Neural cell (in vitro differentiated cells): ENCODE data around the gene SLC44A1. TPM values are rescaled to one million over a fixed set of nuclear protein-coding genes. Genes with fewer than 3 reads are reported as not detected.

ENCODE experiments used
- H2AFZ ChIP-seq: fragments of 200-600, 300-800 bp; sonication (generic), shearing (Covaris generic); 2 replicates; pipeline ENCODE4 v1.6.0; 2014; ENCODE audit warnings: low read depth, mild to moderate bottlenecking, antibody characterized with exemption, low read length, moderate library complexity
- H3F3A ChIP-seq: fragments of 200-600 bp; shearing (Covaris generic); 2 replicates; pipeline ENCODE4 v1.6.1; 2016; ENCODE audit warnings: mild to moderate bottlenecking, moderate library complexity, mixed read lengths, antibody characterized with exemption, low read length; ENCODE audit not compliant: insufficient read depth, poor library complexity, severe bottlenecking
- H3K27ac ChIP-seq: fragments of 200-600, 300-800 bp; sonication (generic), shearing (Covaris generic); 2 replicates; pipeline ENCODE4 v1.5.1; 2014; ENCODE audit warnings: mild to moderate bottlenecking, low read length, moderate library complexity
- H3K27me3 ChIP-seq: fragments of 300-800, 200-600 bp; sonication (generic), shearing (Covaris generic); 2 replicates; pipeline ENCODE4 v1.6.0; 2014; ENCODE audit warnings: mild to moderate bottlenecking, low read depth, low read length, moderate library complexity; ENCODE audit not compliant: insufficient read depth
- H3K36me3 ChIP-seq: fragments of 300-800, 200-600 bp; sonication (generic), shearing (Covaris generic); 2 replicates; pipeline ENCODE4 v1.5.1; 2014; ENCODE audit warnings: mild to moderate bottlenecking, antibody characterized with exemption, low read length, moderate library complexity; ENCODE audit not compliant: insufficient read depth
- H3K4me2 ChIP-seq: fragments of 300-800, 200-600 bp; sonication (generic), shearing (Covaris generic); 2 replicates; pipeline ENCODE4 v1.6.0; 2014; ENCODE audit warnings: mild to moderate bottlenecking, low read length
- H3K4me3 ChIP-seq: fragments of 300-800, 200-600 bp; sonication (generic), shearing (Covaris generic); 2 replicates; pipeline ENCODE4 v1.5.1; 2014; ENCODE audit warnings: mild to moderate bottlenecking, low read length, moderate library complexity
- H3K79me2 ChIP-seq: fragments of 200-600 bp; shearing (Covaris generic); replicated peaks from 2 replicates; pipeline ENCODE4 v1.6.0; 2014; ENCODE audit warnings: mild to moderate bottlenecking, low read length, moderate library complexity; ENCODE audit not compliant: insufficient read depth
- H3K9ac ChIP-seq: fragments of 300-800, 200-600 bp; sonication (generic), shearing (Covaris generic); 2 replicates; pipeline ENCODE4 v1.6.1; 2016; ENCODE audit warnings: mild to moderate bottlenecking, low read length, mixed read lengths
- H3K9me2 ChIP-seq: fragments of 200-600 bp; shearing (Covaris generic); 2 replicates; pipeline ENCODE4 v1.6.1; 2016; ENCODE audit warnings: mild to moderate bottlenecking, low read length, mixed read lengths; ENCODE audit not compliant: insufficient read depth
- H3K9me3 ChIP-seq: fragments of 200-600, 300-800 bp; sonication (generic), shearing (Covaris generic); 2 replicates; pipeline ENCODE4 v1.6.1; 2016; ENCODE audit warnings: mild to moderate bottlenecking, mixed run types, low read length, moderate library complexity, mixed read lengths
- H4K20me1 ChIP-seq: fragments of 200-600 bp; shearing (Covaris generic); 2 replicates; pipeline ENCODE4 v1.6.1; 2016; ENCODE audit warnings: mild to moderate bottlenecking, mixed run types; ENCODE audit not compliant: insufficient read depth
- EP300 ChIP-seq: fragments of 450-650 bp; conservative IDR thresholded peaks from 2 replicates; pipeline ENCODE4 v1.6.1; 2014; ENCODE audit warnings: antibody characterized with exemption, mild to moderate bottlenecking, moderate library complexity; ENCODE audit not compliant: poor library complexity, severe bottlenecking
- EZH2 ChIP-seq: fragments of 200-600, 300-800 bp; shearing (Covaris generic), sonication (generic); IDR thresholded peaks from 2 replicates; pipeline ENCODE4 v1.6.1; 2014; ENCODE audit warnings: antibody characterized with exemption, low read length, borderline replicate concordance, mild to moderate bottlenecking; ENCODE audit not compliant: insufficient read depth, poor library complexity, severe bottlenecking
- MXI1 ChIP-seq: fragments of 450-650 bp; conservative IDR thresholded peaks from 2 replicates; pipeline ENCODE4 v1.6.1; 2014; ENCODE audit warnings: antibody characterized with exemption, mild to moderate bottlenecking; ENCODE audit not compliant: poor library complexity, severe bottlenecking
- POLR2AphosphoS5 ChIP-seq: IDR thresholded peaks from 2 replicates; pipeline ENCODE4 v1.6.1; 2012
- RAD21 ChIP-seq: fragments of 450-650 bp; conservative IDR thresholded peaks from 2 replicates; pipeline ENCODE4 v1.6.1; 2014; ENCODE audit warnings: antibody characterized with exemption, mild to moderate bottlenecking, moderate library complexity
- SMC3 ChIP-seq: fragments of 450-650 bp; conservative IDR thresholded peaks from 2 replicates; pipeline ENCODE4 v1.6.1; 2014; ENCODE audit warnings: antibody characterized with exemption, mild to moderate bottlenecking, moderate library complexity; ENCODE audit not compliant: poor library complexity
- TAF1 ChIP-seq: IDR thresholded peaks from 2 replicates; pipeline ENCODE4 v1.6.1; 2012; ENCODE audit warnings: low read depth
- polyA plus RNA-seq: library from polyadenylated mRNA; depleted of rRNA; stranded (reverse); fragments of >200 nt; gene quantifications from 2 replicates; pipeline ENCODE4 v1.2.3, GENCODE V29; 2014
- TF ChIP-seq, protein P1 (sequence below): IDR thresholded peaks from 2 replicates; pipeline ENCODE4 v1.6.1; 2012; ENCODE audit warnings: borderline replicate concordance
- TF ChIP-seq, protein P2 (sequence below): fragments of 450-650 bp; IDR thresholded peaks from 2 replicates; pipeline ENCODE4 v1.5.1; 2014; ENCODE audit warnings: antibody characterized with exemption, mild to moderate bottlenecking, moderate library complexity; ENCODE audit not compliant: poor library complexity, severe bottlenecking

The SLC44A1 gene
- polyA plus RNA-seq, 1 donor from 2014 or later: 3.9 TPM

DNA sequence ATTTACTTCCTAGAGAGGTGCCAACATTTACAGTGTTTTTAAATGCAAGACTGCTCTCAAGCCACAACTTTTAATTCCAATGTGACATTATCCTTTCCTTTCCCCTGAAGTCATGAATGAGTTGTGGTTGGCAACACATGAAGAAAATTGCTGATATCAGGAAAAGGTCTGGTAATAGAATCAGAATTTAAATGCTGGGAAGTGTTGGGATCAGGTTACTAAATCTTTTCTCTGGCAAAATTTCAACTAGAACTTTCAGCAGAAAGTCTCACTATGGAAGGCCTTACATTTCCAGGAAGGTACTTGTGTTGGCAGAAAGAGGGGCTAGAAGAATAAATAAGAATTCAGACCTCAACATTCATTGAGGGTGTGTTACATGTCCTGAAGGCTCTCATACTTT lies 10.6 kb upstream of the SLC44A1 start:
- Histone ChIP-seq H3K9ac (no peak overlapping the region), H3K27ac (no peak overlapping the region), H3K4me3 (no peak overlapping the region), H3K79me2 (no peaks in the 10 kb centered on the region), H3K27me3 (no peaks in the 10 kb centered on the region), H2AFZ (no peak overlapping the region), H3K4me2 (no peak overlapping the region), H3K36me3 (no peaks in the 10 kb centered on the region), H3F3A (no peaks in the 10 kb centered on the region), H3K9me2 (no peaks in the 10 kb centered on the region), H3K9me3 (no peaks in the 10 kb centered on the region), H4K20me1 (no peaks in the 10 kb centered on the region)
- no peak for TF ChIP-seq POLR2AphosphoS5
- TF ChIP-seq RAD21: no peak
- no peak for TF ChIP-seq TAF1
- TF ChIP-seq, protein P1, sequence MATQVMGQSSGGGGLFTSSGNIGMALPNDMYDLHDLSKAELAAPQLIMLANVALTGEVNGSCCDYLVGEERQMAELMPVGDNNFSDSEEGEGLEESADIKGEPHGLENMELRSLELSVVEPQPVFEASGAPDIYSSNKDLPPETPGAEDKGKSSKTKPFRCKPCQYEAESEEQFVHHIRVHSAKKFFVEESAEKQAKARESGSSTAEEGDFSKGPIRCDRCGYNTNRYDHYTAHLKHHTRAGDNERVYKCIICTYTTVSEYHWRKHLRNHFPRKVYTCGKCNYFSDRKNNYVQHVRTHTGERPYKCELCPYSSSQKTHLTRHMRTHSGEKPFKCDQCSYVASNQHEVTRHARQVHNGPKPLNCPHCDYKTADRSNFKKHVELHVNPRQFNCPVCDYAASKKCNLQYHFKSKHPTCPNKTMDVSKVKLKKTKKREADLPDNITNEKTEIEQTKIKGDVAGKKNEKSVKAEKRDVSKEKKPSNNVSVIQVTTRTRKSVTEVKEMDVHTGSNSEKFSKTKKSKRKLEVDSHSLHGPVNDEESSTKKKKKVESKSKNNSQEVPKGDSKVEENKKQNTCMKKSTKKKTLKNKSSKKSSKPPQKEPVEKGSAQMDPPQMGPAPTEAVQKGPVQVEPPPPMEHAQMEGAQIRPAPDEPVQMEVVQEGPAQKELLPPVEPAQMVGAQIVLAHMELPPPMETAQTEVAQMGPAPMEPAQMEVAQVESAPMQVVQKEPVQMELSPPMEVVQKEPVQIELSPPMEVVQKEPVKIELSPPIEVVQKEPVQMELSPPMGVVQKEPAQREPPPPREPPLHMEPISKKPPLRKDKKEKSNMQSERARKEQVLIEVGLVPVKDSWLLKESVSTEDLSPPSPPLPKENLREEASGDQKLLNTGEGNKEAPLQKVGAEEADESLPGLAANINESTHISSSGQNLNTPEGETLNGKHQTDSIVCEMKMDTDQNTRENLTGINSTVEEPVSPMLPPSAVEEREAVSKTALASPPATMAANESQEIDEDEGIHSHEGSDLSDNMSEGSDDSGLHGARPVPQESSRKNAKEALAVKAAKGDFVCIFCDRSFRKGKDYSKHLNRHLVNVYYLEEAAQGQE: no peak
- no peak for TF ChIP-seq EP300
- TF ChIP-seq, protein P2, sequence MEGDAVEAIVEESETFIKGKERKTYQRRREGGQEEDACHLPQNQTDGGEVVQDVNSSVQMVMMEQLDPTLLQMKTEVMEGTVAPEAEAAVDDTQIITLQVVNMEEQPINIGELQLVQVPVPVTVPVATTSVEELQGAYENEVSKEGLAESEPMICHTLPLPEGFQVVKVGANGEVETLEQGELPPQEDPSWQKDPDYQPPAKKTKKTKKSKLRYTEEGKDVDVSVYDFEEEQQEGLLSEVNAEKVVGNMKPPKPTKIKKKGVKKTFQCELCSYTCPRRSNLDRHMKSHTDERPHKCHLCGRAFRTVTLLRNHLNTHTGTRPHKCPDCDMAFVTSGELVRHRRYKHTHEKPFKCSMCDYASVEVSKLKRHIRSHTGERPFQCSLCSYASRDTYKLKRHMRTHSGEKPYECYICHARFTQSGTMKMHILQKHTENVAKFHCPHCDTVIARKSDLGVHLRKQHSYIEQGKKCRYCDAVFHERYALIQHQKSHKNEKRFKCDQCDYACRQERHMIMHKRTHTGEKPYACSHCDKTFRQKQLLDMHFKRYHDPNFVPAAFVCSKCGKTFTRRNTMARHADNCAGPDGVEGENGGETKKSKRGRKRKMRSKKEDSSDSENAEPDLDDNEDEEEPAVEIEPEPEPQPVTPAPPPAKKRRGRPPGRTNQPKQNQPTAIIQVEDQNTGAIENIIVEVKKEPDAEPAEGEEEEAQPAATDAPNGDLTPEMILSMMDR: no peak
- no peak for TF ChIP-seq EZH2
- no peak for TF ChIP-seq SMC3
- TF ChIP-seq MXI1: no peak

DNA sequence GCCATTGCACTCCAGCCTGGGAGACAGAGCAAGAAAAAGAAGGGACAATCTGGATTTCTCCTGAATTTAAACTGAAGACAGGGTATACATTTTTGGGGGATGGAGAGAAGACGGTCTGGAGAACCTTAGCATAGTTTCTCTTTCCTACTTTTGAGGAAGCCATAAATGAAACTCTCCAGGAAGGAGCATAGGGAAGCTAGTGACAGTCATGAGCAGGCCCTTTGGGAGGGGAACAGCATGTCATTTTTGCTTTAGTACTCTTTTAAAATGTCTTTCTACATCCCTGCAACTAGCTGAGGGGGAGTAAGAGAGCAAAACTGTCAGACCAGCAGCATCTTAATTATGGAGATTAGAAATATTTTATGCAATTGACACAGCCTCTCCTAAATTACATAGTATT lies 8.2 kb upstream of the SLC44A1 start:
- H3K27me3 ChIP-seq: no peaks in the 10 kb centered on the region
- no peak overlapping the region for H3K9ac ChIP-seq
- no peaks in the 10 kb centered on the region for H4K20me1 ChIP-seq
- H3K4me3 ChIP-seq: no peak overlapping the region
- H3K4me2 ChIP-seq: no peak overlapping the region
- H2AFZ ChIP-seq: no peak overlapping the region
- no peaks in the 10 kb centered on the region for H3K36me3 ChIP-seq
- H3K9me2 ChIP-seq: no peaks in the 10 kb centered on the region
- H3F3A ChIP-seq: no peaks in the 10 kb centered on the region
- no peak for TF ChIP-seq SMC3
- H3K79me2 ChIP-seq: no peaks in the 10 kb centered on the region
- H3K9me3 ChIP-seq: no peaks in the 10 kb centered on the region
- H3K27ac ChIP-seq: no peak overlapping the region

DNA sequence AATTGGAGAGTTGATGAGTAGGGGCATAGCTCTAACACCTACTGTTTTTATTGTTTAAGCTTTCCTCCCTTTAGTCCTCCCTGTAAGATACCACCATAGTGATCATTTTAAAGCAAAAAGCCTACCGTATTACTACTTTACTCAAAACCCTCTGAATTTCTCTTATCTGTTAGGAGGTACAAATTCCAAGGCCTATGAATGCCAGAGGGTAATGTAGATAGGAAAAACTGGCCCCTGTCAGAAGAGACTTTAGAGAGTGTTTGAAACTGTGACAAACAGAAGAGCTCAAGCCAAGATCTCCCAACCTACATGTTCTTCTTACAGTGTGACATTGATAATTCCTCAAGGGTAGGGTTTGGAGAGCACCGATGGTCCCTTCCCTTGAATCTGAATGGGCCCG lies 7.2 kb upstream of the SLC44A1 start:
- Histone ChIP-seq H3K36me3 (no peaks in the 10 kb centered on the region), H3K9ac (no peak overlapping the region), H3K4me2 (no peak overlapping the region), H4K20me1 (no peaks in the 10 kb centered on the region), H3K9me2 (no peaks in the 10 kb centered on the region), H3K27me3 (no peaks in the 10 kb centered on the region), H2AFZ (no peak overlapping the region), H3K9me3 (no peaks in the 10 kb centered on the region), H3K4me3 (no peak overlapping the region), H3K79me2 (no peaks in the 10 kb centered on the region), H3K27ac (no peak overlapping the region), H3F3A (no peaks in the 10 kb centered on the region)
- no peak for TF ChIP-seq MXI1
- TF ChIP-seq TAF1: no peak
- no peak for TF ChIP-seq EP300
- no peak for TF ChIP-seq EZH2
